SK-N-SH (cell line): ENCODE results near the gene PRRX1. TPM values are rescaled to one million over a fixed set of nuclear protein-coding genes. Genes with fewer than 3 reads are reported as not detected.

ENCODE experiments used
- CTCF ChIA-PET: fragments of 300-600, 350-600 bp; formaldehyde crosslinking; extraction: SDS; loops from one replicate; lab custom pipeline; 2021; lab: Yijun Ruan, JAX
- POLR2A ChIA-PET: fragments of 350-600 bp; sonication (Branson Sonifier 250); formaldehyde crosslinking; extraction: SDS; loops from one replicate; lab custom pipeline; 2020; ENCODE audit warnings: antibody characterized with exemption, inconsistent platforms; lab: Yijun Ruan, JAX
- DNase-seq: peaks from one replicate; pipeline ENCODE4 v3.0.0; 2012
- H2AFZ ChIP-seq: fragments of 200-600 bp; sonication (generic); 2 replicates; pipeline ENCODE4 v1.8.1; 2016; ENCODE audit warnings: antibody characterized with exemption, mild to moderate bottlenecking, low read depth
- H3F3A ChIP-seq: fragments of 200-600 bp; sonication (generic); replicated peaks from 2 replicates; pipeline ENCODE3; 2016; ENCODE audit warnings: antibody characterized with exemption, mild to moderate bottlenecking; ENCODE audit not compliant: insufficient read depth
- H3K27ac ChIP-seq, 2 experiments: fragments of 200-500 bp in 1 of 2; fragments of 200-600 bp in 1 of 2; sonication (Bioruptor generic) in 1 of 2; sonication (generic), shearing (Covaris generic) in 1 of 2; 2 replicates each; pipeline versions ENCODE4 v1.5.1 to v1.6.1; 2014 to 2016; ENCODE audit warnings: low read depth in 2 of 2, inconsistent platforms in 1 of 2, low read length in 1 of 2, mild to moderate bottlenecking in 1 of 2, mixed read lengths in 1 of 2
- H3K27me3 ChIP-seq: fragments of 200-600 bp; sonication (generic), shearing (Covaris generic); 2 replicates; pipeline ENCODE4 v1.6.1; 2016; ENCODE audit warnings: mixed run types; ENCODE audit not compliant: insufficient read depth
- H3K36me3 ChIP-seq, 2 experiments: fragments of 200-500 bp in 1 of 2; fragments of 200-600 bp in 1 of 2; sonication (Bioruptor generic) in 1 of 2; sonication (generic) in 1 of 2; replicated peaks in 1 of 2; 2 replicates each; pipeline versions ENCODE3 to v1.5.1; 2014 to 2016; ENCODE audit warnings: low read length in 1 of 2, mild to moderate bottlenecking in 1 of 2; ENCODE audit not compliant: insufficient read depth in 2 of 2, control insufficient read depth in 1 of 2
- H3K4me1 ChIP-seq, 2 experiments: fragments of 200-500 bp in 1 of 2; fragments of 200-600 bp in 1 of 2; sonication (Bioruptor generic) in 1 of 2; sonication (generic), shearing (Covaris generic) in 1 of 2; 2 replicates each; pipeline versions ENCODE4 v1.5.1 to v1.6.1; 2014 to 2016; ENCODE audit warnings: low read depth in 1 of 2, low read length in 1 of 2, mixed run types in 1 of 2; ENCODE audit not compliant: insufficient read depth in 2 of 2, control insufficient read depth in 1 of 2
- H3K4me2 ChIP-seq: fragments of 200-600 bp; sonication (generic), shearing (Covaris generic); 2 replicates; pipeline ENCODE4 v1.6.1; 2017; ENCODE audit warnings: mixed run types
- H3K4me3 ChIP-seq, 2 experiments: fragments of 200-500 bp in 1 of 2; fragments of 200-600 bp in 1 of 2; sonication (Bioruptor generic) in 1 of 2; sonication (generic), shearing (Covaris generic) in 1 of 2; 2 replicates each; pipeline versions ENCODE4 v1.5.1 to v1.8.1; 2014 to 2016; ENCODE audit warnings: low read depth in 2 of 2, inconsistent platforms in 1 of 2, low read length in 1 of 2, mild to moderate bottlenecking in 1 of 2, mixed read lengths in 1 of 2, moderate library complexity in 1 of 2
- H3K79me2 ChIP-seq: fragments of 200-600 bp; sonication (generic); 2 replicates; pipeline ENCODE4 v1.8.1; 2017; ENCODE audit warnings: mild to moderate bottlenecking; ENCODE audit not compliant: insufficient read depth
- H3K9ac ChIP-seq: fragments of 200-600 bp; sonication (generic); 2 replicates; pipeline ENCODE4 v1.6.1; 2017; ENCODE audit warnings: mixed run types
- H3K9me2 ChIP-seq: fragments of 200-600 bp; sonication (generic); 2 replicates; pipeline ENCODE4 v1.6.1; 2017; ENCODE audit warnings: mixed run types
- H3K9me3 ChIP-seq: fragments of 200-600 bp; sonication (generic); 2 replicates; pipeline ENCODE4 v1.6.1; 2017; ENCODE audit warnings: mixed run types, mild to moderate bottlenecking, moderate library complexity
- H4K20me1 ChIP-seq: fragments of 200-600 bp; sonication (generic); 2 replicates; pipeline ENCODE4 v1.6.1; 2017; ENCODE audit warnings: mild to moderate bottlenecking, mixed run types; ENCODE audit not compliant: insufficient read depth
- ELF1 ChIP-seq: IDR thresholded peaks from 2 replicates; pipeline ENCODE4 v1.4.0; 2012
- EP300 ChIP-seq, 2 experiments: IDR thresholded peaks; 2 replicates each; pipeline versions ENCODE4 v1.4.0 to v1.6.1; 2012; ENCODE audit warnings: borderline replicate concordance in 1 of 2, low read depth in 1 of 2, low read length in 1 of 2
- EZH2phosphoT487 ChIP-seq: fragments of 200-600 bp; sonication (generic); IDR thresholded peaks from 2 replicates; pipeline ENCODE4 v1.6.1; 2017; ENCODE audit warnings: low read depth, mixed run types, mild to moderate bottlenecking, antibody characterized with exemption, moderate library complexity, borderline replicate concordance
- FOXJ3 ChIP-seq: sonication (generic); formaldehyde crosslinking; IDR thresholded peaks from 2 replicates; pipeline ENCODE4 v1.5.1; 2020; ENCODE audit warnings: mild to moderate bottlenecking, missing genetic modification reagents
- JUND ChIP-seq: IDR thresholded peaks from 2 replicates; pipeline ENCODE4 v1.4.0; 2012
- MXI1 ChIP-seq: IDR thresholded peaks from 2 replicates; pipeline ENCODE4 v1.6.1; 2012; ENCODE audit warnings: mild to moderate bottlenecking, low read depth, low read length, improper control_type of control experiment
- NFIC ChIP-seq: IDR thresholded peaks from 2 replicates; pipeline ENCODE4 v1.4.0; 2012; ENCODE audit warnings: borderline replicate concordance
- NRF1 ChIP-seq: IDR thresholded peaks from 2 replicates; pipeline ENCODE4 v1.6.1; 2012; ENCODE audit warnings: low read depth, mild to moderate bottlenecking, low read length
- POLR2AphosphoS5 ChIP-seq: IDR thresholded peaks from 2 replicates; pipeline ENCODE4 v1.6.1; 2012; ENCODE audit warnings: low read depth, low read length
- RCOR1 ChIP-seq: fragments of 150-350 bp; IDR thresholded peaks from 2 replicates; pipeline ENCODE4 v1.6.1; 2017; ENCODE audit warnings: antibody characterized with exemption, low read length
- REST ChIP-seq: IDR thresholded peaks from 2 replicates; pipeline ENCODE4 v1.6.1; 2012; ENCODE audit warnings: mild to moderate bottlenecking, low read depth, low read length, moderate library complexity
- RFX5 ChIP-seq: IDR thresholded peaks from 2 replicates; pipeline ENCODE4 v1.6.1; 2012; ENCODE audit warnings: mild to moderate bottlenecking, improper control_type of control experiment, low read length
- RXRA ChIP-seq: IDR thresholded peaks from 2 replicates; pipeline ENCODE4 v1.4.0; 2012; ENCODE audit warnings: low read depth, mild to moderate bottlenecking, borderline replicate concordance
- SIN3A ChIP-seq: IDR thresholded peaks from 2 replicates; pipeline ENCODE4 v1.6.1; 2012; ENCODE audit warnings: low read depth, mild to moderate bottlenecking, low read length, moderate library complexity, borderline replicate concordance
- SMC3 ChIP-seq: IDR thresholded peaks from 2 replicates; pipeline ENCODE4 v1.6.1; 2012; ENCODE audit warnings: low read depth, low read length, improper control_type of control experiment
- TEAD4 ChIP-seq: IDR thresholded peaks from 2 replicates; pipeline ENCODE4 v1.4.0; 2012; ENCODE audit warnings: mild to moderate bottlenecking, borderline replicate concordance; ENCODE audit not compliant: insufficient read depth
- USF1 ChIP-seq: IDR thresholded peaks from 2 replicates; pipeline ENCODE4 v1.4.0; 2012; ENCODE audit warnings: low read depth, borderline replicate concordance
- WGBS: methylation state at CpG from one replicate; pipeline ENCODE4 v1.1.6; 2017; ENCODE audit warnings: low lambda C conversion rate; 5-methylcytosine and 5-hydroxymethylcytosine counted together
- polyA plus RNA-seq, 3 experiments: library from polyadenylated mRNA; depleted of rRNA; stranded (reverse); fragments of >200 nt; gene quantifications; 2 replicates each; pipeline ENCODE4 v1.2.3, GENCODE V29; 2012
- TF ChIP-seq, protein P1 (sequence below): IDR thresholded peaks from 2 replicates; pipeline ENCODE4; 2012
- TF ChIP-seq, protein P2 (sequence below): fragments of 150-350 bp; IDR thresholded peaks from 2 replicates; pipeline ENCODE4 v1.6.1; 2017; ENCODE audit warnings: antibody characterized with exemption, low read length, low read depth, borderline replicate concordance
- TF ChIP-seq, protein P3 (sequence below): IDR thresholded peaks from 2 replicates; pipeline ENCODE4 v1.4.0; 2012; ENCODE audit warnings: low read depth, borderline replicate concordance
- TF ChIP-seq, protein P4 (sequence below): fragments of 150-350 bp; IDR thresholded peaks from 2 replicates; pipeline ENCODE4 v1.6.1; 2016; ENCODE audit warnings: mild to moderate bottlenecking, low read depth, low read length
- TF ChIP-seq, protein P5 (sequence below): IDR thresholded peaks from 2 replicates; pipeline ENCODE4 v1.4.0; 2012; ENCODE audit warnings: low read depth

The PRRX1 gene
- polyA plus RNA-seq, 1 of the 3 experiments (the other 2 are of a cell fraction) = 356 TPM

GRCh38 chr1:170729225-170730002, 65.5 kb downstream of the PRRX1 start:
- Histone ChIP-seq H3K4me3 (no peak overlapping the region; a peak in 1 of 4 replicates), H3K27me3 (no peaks in the 10 kb centered on the region), H3F3A (peaks cover 91% of the 10 kb centered on the region), H3K9me2 (no peaks in the 10 kb centered on the region), H3K9me3 (no peaks in the 10 kb centered on the region), H4K20me1 (no peaks in the 10 kb centered on the region), H3K36me3 (peaks cover 75 to 95% of the 10 kb centered on the region in 2 experiments), H3K4me1 (peaks cover 38 to 40% of the 10 kb centered on the region in 2 experiments), H3K79me2 (peaks cover 96% of the 10 kb centered on the region), H3K9ac (peak overlapping the region; percentile 37; the same call in 1 of the 2 replicates), H3K27ac (peak overlapping the region; percentile 79 to 91), H2AFZ (no peak overlapping the region), H3K4me2 (peak overlapping the region; percentile 50)
- POLR2A ChIA-PET = no interaction called here
- CTCF ChIA-PET = interaction anchor here (1.0 kb wide), 2 partner anchors 9 to 40 kb away, joined by 3 read pairs; no protein-coding TSS in a partner anchor
- WGBS = 13% methylated on average over 6 of the region's 6 CpGs
- DNase-seq = no peak
- TF ChIP-seq NRF1 (no peak), SIN3A (no peak), USF1 (no peak), RCOR1 (no peak), FOXJ3 (CRISPR knock-in tag) (no peak), NFIC (no peak; the same call in 1 of the 2 replicates), RXRA (no peak), ELF1 (no peak), MXI1 (no peak), SMC3 (no peak), REST (no peak), EZH2phosphoT487 (no peak), TEAD4 (0 out of 2 replicates have a peak, but pooled peaks have one; percentile 22), RFX5 (no peak), POLR2AphosphoS5 (peak; percentile 38; the same call in 1 of the 2 replicates), JUND (peak; percentile 26; the same call in 1 of the 2 replicates), EP300 (IDR thresholded peaks at IDR 0.05; ENCODE audit: borderline replicate concordance in 1 of 2, low read depth in 1 of 2, low read length in 1 of 2) (0 out of 4 replicates have a peak, but pooled peaks of 1 of the 2 experiments have one; percentile 40)
- TF ChIP-seq, protein P1, sequence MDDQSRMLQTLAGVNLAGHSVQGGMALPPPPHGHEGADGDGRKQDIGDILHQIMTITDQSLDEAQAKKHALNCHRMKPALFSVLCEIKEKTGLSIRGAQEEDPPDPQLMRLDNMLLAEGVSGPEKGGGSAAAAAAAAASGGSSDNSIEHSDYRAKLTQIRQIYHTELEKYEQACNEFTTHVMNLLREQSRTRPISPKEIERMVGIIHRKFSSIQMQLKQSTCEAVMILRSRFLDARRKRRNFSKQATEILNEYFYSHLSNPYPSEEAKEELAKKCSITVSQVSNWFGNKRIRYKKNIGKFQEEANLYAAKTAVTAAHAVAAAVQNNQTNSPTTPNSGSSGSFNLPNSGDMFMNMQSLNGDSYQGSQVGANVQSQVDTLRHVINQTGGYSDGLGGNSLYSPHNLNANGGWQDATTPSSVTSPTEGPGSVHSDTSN = peak; percentile 48; the same call in 1 of the 2 replicates
- TF ChIP-seq, protein P2, sequence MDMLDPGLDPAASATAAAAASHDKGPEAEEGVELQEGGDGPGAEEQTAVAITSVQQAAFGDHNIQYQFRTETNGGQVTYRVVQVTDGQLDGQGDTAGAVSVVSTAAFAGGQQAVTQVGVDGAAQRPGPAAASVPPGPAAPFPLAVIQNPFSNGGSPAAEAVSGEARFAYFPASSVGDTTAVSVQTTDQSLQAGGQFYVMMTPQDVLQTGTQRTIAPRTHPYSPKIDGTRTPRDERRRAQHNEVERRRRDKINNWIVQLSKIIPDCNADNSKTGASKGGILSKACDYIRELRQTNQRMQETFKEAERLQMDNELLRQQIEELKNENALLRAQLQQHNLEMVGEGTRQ = no peak
- TF ChIP-seq, protein P3, sequence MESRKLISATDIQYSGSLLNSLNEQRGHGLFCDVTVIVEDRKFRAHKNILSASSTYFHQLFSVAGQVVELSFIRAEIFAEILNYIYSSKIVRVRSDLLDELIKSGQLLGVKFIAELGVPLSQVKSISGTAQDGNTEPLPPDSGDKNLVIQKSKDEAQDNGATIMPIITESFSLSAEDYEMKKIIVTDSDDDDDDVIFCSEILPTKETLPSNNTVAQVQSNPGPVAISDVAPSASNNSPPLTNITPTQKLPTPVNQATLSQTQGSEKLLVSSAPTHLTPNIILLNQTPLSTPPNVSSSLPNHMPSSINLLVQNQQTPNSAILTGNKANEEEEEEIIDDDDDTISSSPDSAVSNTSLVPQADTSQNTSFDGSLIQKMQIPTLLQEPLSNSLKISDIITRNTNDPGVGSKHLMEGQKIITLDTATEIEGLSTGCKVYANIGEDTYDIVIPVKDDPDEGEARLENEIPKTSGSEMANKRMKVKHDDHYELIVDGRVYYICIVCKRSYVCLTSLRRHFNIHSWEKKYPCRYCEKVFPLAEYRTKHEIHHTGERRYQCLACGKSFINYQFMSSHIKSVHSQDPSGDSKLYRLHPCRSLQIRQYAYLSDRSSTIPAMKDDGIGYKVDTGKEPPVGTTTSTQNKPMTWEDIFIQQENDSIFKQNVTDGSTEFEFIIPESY = no peak
- TF ChIP-seq, protein P4, sequence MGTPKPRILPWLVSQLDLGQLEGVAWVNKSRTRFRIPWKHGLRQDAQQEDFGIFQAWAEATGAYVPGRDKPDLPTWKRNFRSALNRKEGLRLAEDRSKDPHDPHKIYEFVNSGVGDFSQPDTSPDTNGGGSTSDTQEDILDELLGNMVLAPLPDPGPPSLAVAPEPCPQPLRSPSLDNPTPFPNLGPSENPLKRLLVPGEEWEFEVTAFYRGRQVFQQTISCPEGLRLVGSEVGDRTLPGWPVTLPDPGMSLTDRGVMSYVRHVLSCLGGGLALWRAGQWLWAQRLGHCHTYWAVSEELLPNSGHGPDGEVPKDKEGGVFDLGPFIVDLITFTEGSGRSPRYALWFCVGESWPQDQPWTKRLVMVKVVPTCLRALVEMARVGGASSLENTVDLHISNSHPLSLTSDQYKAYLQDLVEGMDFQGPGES = no peak
- TF ChIP-seq, protein P5, sequence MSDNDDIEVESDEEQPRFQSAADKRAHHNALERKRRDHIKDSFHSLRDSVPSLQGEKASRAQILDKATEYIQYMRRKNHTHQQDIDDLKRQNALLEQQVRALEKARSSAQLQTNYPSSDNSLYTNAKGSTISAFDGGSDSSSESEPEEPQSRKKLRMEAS = no peak; the same call in 1 of the 2 replicates
